ENCODE data around the gene CACNG1.

- TF ChIP-seq CTCF (conservative IDR thresholded peaks at IDR 0.05) (no peak), EZH2 (IDR thresholded peaks at IDR 0.05; ENCODE audit: low read depth) (no peak)
Measured at GRCh38 chr17:67049025-67049739, 4.8 kb downstream of the CACNG1 start.
